Activated naive CD8-positive, alpha-beta T cell treated with anti-CD3 and anti-CD28 coated beads, Interleukin-2, amount 10 ng/mL, durations not matched to agents 7 days and 5 days (primary cell): Measurements from ENCODE around the gene YIPF6. TPM values are rescaled to one million over a fixed set of nuclear protein-coding genes. Genes with fewer than 3 reads are reported as not detected.

Experiments used
- total RNA-seq, 2 experiments: library from RNA; stranded (reverse); gene quantifications; one replicate each; pipeline ENCODE4 v1.2.3, GENCODE V29; 2021

YIPF6 gene
- total RNA-seq, 2 experiments from 2014 or later, result 14.4 to 17.2 TPM

Other genes with a start within 250 kb of the YIPF6 start
- gene OPHN1, start 65.6 kb upstream of the YIPF6 start, total RNA-seq, result under 1 TPM; 0.09 to 0.44 TPM
- gene STARD8, start 148.6 kb downstream of the YIPF6 start, total RNA-seq, result under 1 TPM; 0.85 to 0.86 TPM